Measurements from ENCODE around the gene SLC8A2.

DNA sequence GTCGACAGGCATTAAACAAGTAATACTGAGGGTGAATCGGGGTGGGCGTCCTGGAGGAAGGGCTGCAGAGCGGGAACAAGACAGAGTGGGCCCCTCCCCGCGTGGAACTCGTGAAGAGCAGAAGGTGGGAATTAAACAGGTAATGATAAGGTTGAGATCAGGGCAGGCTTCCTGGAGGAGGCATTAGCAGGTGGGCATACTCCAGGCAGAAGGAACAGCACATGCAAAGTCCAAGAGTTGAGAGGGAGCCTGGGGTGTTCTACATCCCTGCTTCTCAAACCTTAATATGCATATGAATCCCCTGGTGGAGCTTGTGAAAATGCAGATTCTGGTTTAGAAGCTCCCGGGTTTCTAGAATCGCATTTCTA lies 23.3 kb downstream of the SLC8A2 start:
- no peak for TF ChIP-seq TCF12 (IDR thresholded peaks at IDR 0.05; ENCODE audit: low read depth)
- no peak for TF ChIP-seq EGR1 (IDR thresholded peaks at IDR 0.05)
- TF ChIP-seq CEBPB (IDR thresholded peaks at IDR 0.05): no peak
- TF ChIP-seq TAF1 (IDR thresholded peaks at IDR 0.05; ENCODE audit: low read depth): no peak
- TF ChIP-seq EP300 (IDR thresholded peaks at IDR 0.05; ENCODE audit: borderline replicate concordance): no peak
- TF ChIP-seq, protein P1, sequence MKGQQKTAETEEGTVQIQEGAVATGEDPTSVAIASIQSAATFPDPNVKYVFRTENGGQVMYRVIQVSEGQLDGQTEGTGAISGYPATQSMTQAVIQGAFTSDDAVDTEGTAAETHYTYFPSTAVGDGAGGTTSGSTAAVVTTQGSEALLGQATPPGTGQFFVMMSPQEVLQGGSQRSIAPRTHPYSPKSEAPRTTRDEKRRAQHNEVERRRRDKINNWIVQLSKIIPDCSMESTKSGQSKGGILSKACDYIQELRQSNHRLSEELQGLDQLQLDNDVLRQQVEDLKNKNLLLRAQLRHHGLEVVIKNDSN (IDR thresholded peaks at IDR 0.05): no peak

All from Ishikawa (cell line).